Stimulated activated CD8-positive, alpha-beta memory T cell treated with anti-CD3 and anti-CD28 coated beads, Interleukin-7, amount 100 ng/mL, for 4 hours (primary cell): Measurements from ENCODE around the gene MEIS3.

ENCODE experiments used
- DNase-seq, 2 donors: peaks; one replicate each; pipeline ENCODE4 v3.0.0-alpha.2; 2020; ENCODE audit warnings: low read depth in 2 of 2

Gene MEIS3

GRCh38 chr19:47362321-47362720 is 57.0 kb downstream of the MEIS3 start:
- no peak for DNase-seq

DNA sequence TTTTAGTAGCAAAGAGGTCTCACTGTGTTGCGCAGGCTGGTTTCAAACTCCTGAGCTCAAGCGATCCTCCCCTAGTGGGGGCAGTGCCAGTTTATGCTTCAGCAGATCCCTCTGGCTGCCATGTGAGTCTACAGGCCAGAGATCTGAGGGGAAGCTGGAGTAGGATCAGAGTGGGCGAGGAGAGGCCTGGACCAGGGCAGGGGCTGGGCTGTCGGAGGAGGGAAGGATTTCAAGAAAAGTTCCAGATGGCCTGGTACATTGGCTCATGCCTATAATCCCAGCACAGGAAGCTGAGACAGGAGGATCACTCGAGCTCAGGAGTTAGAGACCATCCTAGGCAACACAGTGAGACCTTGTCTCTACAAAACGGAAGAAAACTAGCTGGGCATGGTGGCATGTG is 60.4 kb downstream of the MEIS3 start:
- no peak for DNase-seq

DNA sequence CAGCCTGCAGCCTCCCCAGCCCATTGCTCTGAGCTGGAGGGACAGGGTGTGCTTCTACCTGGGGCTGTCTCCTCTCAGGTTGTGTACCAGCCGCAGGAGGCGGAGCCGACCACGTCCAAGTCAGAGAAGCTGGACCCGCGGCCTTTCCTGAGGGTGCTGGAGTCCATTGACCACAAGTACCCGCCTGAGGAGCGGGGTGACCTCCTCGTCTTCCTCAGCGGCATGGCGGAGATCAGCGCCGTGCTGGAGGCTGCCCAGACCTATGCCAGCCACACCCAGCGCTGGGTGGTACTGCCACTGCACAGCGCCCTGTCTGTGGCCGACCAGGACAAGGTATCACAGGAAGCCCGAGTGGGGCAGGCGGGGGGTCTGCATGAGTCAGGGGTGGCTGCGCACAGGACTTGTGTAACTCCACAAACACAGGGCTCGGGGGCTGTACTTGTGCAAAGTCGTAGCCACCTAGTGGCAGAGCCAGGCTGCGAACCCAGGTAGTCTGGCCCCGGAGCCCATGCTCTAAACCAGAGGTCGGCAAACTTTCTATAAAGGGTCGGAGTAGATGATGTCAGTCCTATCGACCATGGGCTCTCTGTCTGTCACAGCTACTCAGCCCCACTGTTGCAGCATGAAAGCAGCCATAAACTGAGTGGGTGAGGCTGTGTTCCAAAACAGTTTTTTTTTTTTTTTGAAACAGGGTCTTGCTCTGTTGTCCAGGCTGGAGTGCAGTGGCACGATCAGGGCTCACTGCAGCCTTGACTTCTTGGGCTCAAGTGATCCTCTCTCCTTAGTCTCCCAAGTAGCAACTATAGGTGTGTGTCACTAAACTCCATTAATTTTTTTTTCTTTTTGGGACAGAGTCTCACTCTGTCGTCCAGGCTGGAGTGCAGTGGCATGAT is 61.3 kb downstream of the MEIS3 start:
- no peak for DNase-seq

GRCh38 chr19:47356900-47357299 is 62.4 kb downstream of the MEIS3 start:
- no peak for DNase-seq

GRCh38 chr19:47353307-47353712 is 66.0 kb downstream of the MEIS3 start:
- DNase-seq, result no peak
